Parathyroid adenoma (tissue), 2 donors: ENCODE results near the gene EHD1.

Experiments used
- H2AFZ ChIP-seq: fragments of 300-600 bp; sonication (generic); one replicate; pipeline ENCODE4 v1.7.0; 2017; ENCODE audit warnings: antibody characterized with exemption, mild to moderate bottlenecking
- H3K27ac ChIP-seq: fragments of 300-600 bp; sonication (generic); one replicate; pipeline ENCODE4 v1.7.0; 2017
- H3K27me3 ChIP-seq: fragments of 300-600 bp; sonication (generic); one replicate; pipeline ENCODE4 v1.7.0; 2017; ENCODE audit warnings: low read length; ENCODE audit not compliant: control insufficient read depth, insufficient read depth
- H3K36me3 ChIP-seq: fragments of 300-600 bp; sonication (generic); one replicate; pipeline ENCODE4 v1.7.0; 2017; ENCODE audit warnings: low read length; ENCODE audit not compliant: control insufficient read depth, insufficient read depth
- H3K4me1 ChIP-seq: fragments of 300-600 bp; sonication (generic); one replicate; pipeline ENCODE4 v1.7.0; 2017; ENCODE audit warnings: control low read depth
- H3K4me2 ChIP-seq: fragments of 300-600 bp; sonication (generic); one replicate; pipeline ENCODE4 v1.7.0; 2017; ENCODE audit warnings: low read length
- H3K4me3 ChIP-seq: fragments of 300-600 bp; sonication (generic); one replicate; pipeline ENCODE4 v1.7.0; 2017; ENCODE audit warnings: low read depth, low read length
- H3K79me2 ChIP-seq: fragments of 300-600 bp; sonication (generic); one replicate; pipeline ENCODE4 v1.7.0; 2017; ENCODE audit warnings: control low read depth
- H3K9ac ChIP-seq: fragments of 300-600 bp; sonication (generic); one replicate; pipeline ENCODE4 v1.7.0; 2017; ENCODE audit warnings: mild to moderate bottlenecking
- H3K9me3 ChIP-seq: fragments of 300-600 bp; sonication (generic); one replicate; pipeline ENCODE4 v1.7.0; 2017; ENCODE audit warnings: low read length; ENCODE audit not compliant: control insufficient read depth
- CTCF ChIP-seq: fragments of 300-600 bp; sonication (generic); IDR thresholded peaks from one replicate; pipeline ENCODE4 v1.7.0; 2017; ENCODE audit warnings: antibody characterized with exemption, mild to moderate bottlenecking
- donor health status: primary hyperparathyroidism.

Gene EHD1

GRCh38 chr11:64857485-64857884 is 20.9 kb downstream of the EHD1 start:
- H3K4me3 ChIP-seq, result no peak overlapping the region
- H3K79me2 ChIP-seq, result no peaks in the 10 kb centered on the region
- H2AFZ ChIP-seq, result no peak overlapping the region
- no peaks in the 10 kb centered on the region for H3K36me3 ChIP-seq
- H3K9ac ChIP-seq, result no peak overlapping the region
- TF ChIP-seq CTCF, result no peak
- H3K27me3 ChIP-seq, result no peaks in the 10 kb centered on the region
- H3K27ac ChIP-seq, result no peak overlapping the region
- H3K9me3 ChIP-seq, result no peaks in the 10 kb centered on the region
- H3K4me1 ChIP-seq, result no peaks in the 10 kb centered on the region
- H3K4me2 ChIP-seq, result no peak overlapping the region

GRCh38 chr11:64856382-64857227 is 21.8 kb downstream of the EHD1 start:
- no peaks in the 10 kb centered on the region for H3K9me3 ChIP-seq
- H3K4me3 ChIP-seq, result no peak overlapping the region
- H2AFZ ChIP-seq, result no peak overlapping the region
- H3K4me2 ChIP-seq, result no peak overlapping the region
- H3K9ac ChIP-seq, result no peak overlapping the region
- H3K79me2 ChIP-seq, result no peaks in the 10 kb centered on the region
- no peaks in the 10 kb centered on the region for H3K36me3 ChIP-seq
- H3K27me3 ChIP-seq, result no peaks in the 10 kb centered on the region
- H3K4me1 ChIP-seq, result no peaks in the 10 kb centered on the region
- no peak overlapping the region for H3K27ac ChIP-seq
- no peak for TF ChIP-seq CTCF

- Histone ChIP-seq H3K9me3 (no peaks in the 10 kb centered on the region), H3K9ac (no peak overlapping the region), H3K4me2 (no peak overlapping the region), H2AFZ (no peak overlapping the region), H3K27me3 (no peaks in the 10 kb centered on the region), H3K36me3 (no peaks in the 10 kb centered on the region), H3K79me2 (no peaks in the 10 kb centered on the region), H3K4me1 (no peaks in the 10 kb centered on the region), H3K27ac (no peak overlapping the region), H3K4me3 (no peak overlapping the region)
- TF ChIP-seq CTCF, result no peak
Observed at GRCh38 chr11:64855596-64856304, 22.7 kb downstream of the EHD1 start.

GRCh38 chr11:64854534-64855502 is 23.6 kb downstream of the EHD1 start:
- no peaks in the 10 kb centered on the region for H3K4me1 ChIP-seq

More at GRCh38 chr11:64854534-64855502, 23.6 kb downstream of the EHD1 start:
- Histone ChIP-seq H3K4me2 (no peak overlapping the region), H3K9ac (no peak overlapping the region), H3K27me3 (no peaks in the 10 kb centered on the region), H3K79me2 (no peaks in the 10 kb centered on the region), H3K36me3 (no peaks in the 10 kb centered on the region), H3K4me3 (no peak overlapping the region), H3K9me3 (no peaks in the 10 kb centered on the region), H3K27ac (no peak overlapping the region), H2AFZ (no peak overlapping the region)
- no peak for TF ChIP-seq CTCF
